Left ventricle myocardium inferior (tissue), 1 donor: ENCODE data around the gene BRPF1. TPM values are rescaled to one million over a fixed set of nuclear protein-coding genes. Genes with fewer than 3 reads are reported as not detected.

Experiments
- DNase-seq: peaks from one replicate; pipeline ENCODE4 v3.0.0-alpha.2; 2020
- H3K27ac ChIP-seq: fragments of 200-600 bp; replicated peaks from 2 replicates; pipeline ENCODE4 v1.8.0; 2021
- H3K27me3 ChIP-seq: fragments of 200-600 bp; 2 replicates; pipeline ENCODE4 v1.8.0; 2021; ENCODE audit warnings: low read depth
- H3K36me3 ChIP-seq: fragments of 200-600 bp; 2 replicates; pipeline ENCODE4 v1.8.0; 2021
- H3K4me1 ChIP-seq: fragments of 200-600 bp; 2 replicates; pipeline ENCODE4 v1.8.0; 2021
- H3K4me3 ChIP-seq: fragments of 200-600 bp; 2 replicates; pipeline ENCODE4 v1.8.0; 2021; ENCODE audit warnings: mild to moderate bottlenecking, moderate library complexity
- H3K9me3 ChIP-seq: fragments of 200-600 bp; replicated peaks from 2 replicates; pipeline ENCODE4 v1.8.0; 2021
- intact Hi-C: fragments of 100-400 bp; cut with micrococcal nuclease; formaldehyde crosslinking; loops from one replicate; pipeline ENCODE4 v1.11.0; 2022
- total RNA-seq: library from RNA; stranded (reverse); fragmentation: NEBNext Ultra II Directional; extraction: Animal tissue kit (Norgen Biotek cat#: 25700); gene quantifications from one replicate; pipeline ENCODE4 v1.2.1, GENCODE V29; 2021
- TF ChIP-seq, protein P1 (sequence below): fragments of 200-600 bp; IDR thresholded peaks from 2 replicates; pipeline ENCODE4 v1.8.0; 2021; ENCODE audit warnings: antibody characterized with exemption, mild to moderate bottlenecking, borderline replicate concordance
- donor health status: DM: no; HTN: yes; CAD: no; lungs with severe emphysema.

The BRPF1 gene
- total RNA-seq, 1 donor from 2014 or later = 9.4 TPM

DNA sequence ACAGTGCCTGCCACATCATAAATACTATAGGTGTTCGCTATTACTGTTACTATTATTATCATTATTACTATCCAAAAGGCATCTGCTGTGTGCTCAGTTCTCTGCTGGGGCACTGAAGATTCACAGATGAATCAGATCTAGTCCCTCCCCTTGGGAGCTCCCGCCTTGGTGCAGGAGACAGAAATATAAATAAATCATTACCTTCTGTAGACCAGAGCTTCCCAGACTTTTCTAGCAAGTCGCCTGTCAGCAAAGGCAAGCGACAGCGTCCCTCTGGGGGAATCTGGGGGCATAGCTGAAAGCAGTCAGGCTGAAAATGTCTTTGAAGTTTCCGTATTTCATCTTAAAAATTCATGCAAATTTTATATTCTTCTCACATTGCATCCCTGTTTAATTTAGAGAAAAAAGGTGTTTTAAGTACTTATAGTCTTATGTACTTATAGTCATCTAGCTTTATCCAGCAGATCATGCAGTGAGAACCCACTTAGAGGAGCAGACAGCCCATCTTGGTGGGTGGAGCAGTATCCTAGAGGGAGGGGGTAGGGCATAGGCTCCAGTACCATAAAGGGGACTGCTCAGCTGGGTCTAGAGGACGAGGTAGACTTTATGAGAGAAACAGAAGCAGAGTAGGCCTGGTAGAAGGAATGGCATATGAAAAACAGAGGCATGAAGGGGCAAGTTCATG, 10.4 kb upstream of the BRPF1 start:
- intact Hi-C loops = no loop called here
- Histone ChIP-seq H3K4me3 (no peak overlapping the region), H3K36me3 (no peaks in the 10 kb centered on the region), H3K4me1 (peaks cover under 1% of the 10 kb centered on the region), H3K9me3 (no peaks in the 10 kb centered on the region), H3K27me3 (no peaks in the 10 kb centered on the region), H3K27ac (no peak overlapping the region)
- DNase-seq = no peak
- TF ChIP-seq, protein P1, sequence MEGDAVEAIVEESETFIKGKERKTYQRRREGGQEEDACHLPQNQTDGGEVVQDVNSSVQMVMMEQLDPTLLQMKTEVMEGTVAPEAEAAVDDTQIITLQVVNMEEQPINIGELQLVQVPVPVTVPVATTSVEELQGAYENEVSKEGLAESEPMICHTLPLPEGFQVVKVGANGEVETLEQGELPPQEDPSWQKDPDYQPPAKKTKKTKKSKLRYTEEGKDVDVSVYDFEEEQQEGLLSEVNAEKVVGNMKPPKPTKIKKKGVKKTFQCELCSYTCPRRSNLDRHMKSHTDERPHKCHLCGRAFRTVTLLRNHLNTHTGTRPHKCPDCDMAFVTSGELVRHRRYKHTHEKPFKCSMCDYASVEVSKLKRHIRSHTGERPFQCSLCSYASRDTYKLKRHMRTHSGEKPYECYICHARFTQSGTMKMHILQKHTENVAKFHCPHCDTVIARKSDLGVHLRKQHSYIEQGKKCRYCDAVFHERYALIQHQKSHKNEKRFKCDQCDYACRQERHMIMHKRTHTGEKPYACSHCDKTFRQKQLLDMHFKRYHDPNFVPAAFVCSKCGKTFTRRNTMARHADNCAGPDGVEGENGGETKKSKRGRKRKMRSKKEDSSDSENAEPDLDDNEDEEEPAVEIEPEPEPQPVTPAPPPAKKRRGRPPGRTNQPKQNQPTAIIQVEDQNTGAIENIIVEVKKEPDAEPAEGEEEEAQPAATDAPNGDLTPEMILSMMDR = no peak

DNA sequence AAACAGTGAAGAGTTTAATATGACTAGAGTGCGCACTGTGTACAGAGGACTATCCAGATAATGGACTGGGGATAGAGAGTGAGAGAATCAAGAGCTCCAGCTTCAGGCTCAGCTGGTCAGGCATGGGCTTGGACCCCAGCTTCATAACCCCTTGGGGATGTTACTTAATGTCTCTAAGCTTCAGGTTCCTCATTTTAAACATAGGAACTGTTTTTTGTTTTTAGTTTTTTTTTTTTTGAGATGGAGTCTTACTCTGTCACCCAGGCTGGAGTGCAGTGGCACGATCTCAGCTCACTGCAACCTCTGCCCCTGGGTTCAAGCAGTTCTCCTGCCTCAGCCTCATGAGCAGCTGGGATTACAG, 9.9 kb upstream of the BRPF1 start:
- no peaks in the 10 kb centered on the region for H3K27me3 ChIP-seq
- H3K36me3 ChIP-seq = no peaks in the 10 kb centered on the region
- no peak for DNase-seq
- no peak overlapping the region for H3K4me3 ChIP-seq
- TF ChIP-seq, protein P1 = no peak
- intact Hi-C loops = no loop called here
- H3K4me1 ChIP-seq = no peaks in the 10 kb centered on the region
- H3K9me3 ChIP-seq = no peaks in the 10 kb centered on the region
- no peak overlapping the region for H3K27ac ChIP-seq

DNA sequence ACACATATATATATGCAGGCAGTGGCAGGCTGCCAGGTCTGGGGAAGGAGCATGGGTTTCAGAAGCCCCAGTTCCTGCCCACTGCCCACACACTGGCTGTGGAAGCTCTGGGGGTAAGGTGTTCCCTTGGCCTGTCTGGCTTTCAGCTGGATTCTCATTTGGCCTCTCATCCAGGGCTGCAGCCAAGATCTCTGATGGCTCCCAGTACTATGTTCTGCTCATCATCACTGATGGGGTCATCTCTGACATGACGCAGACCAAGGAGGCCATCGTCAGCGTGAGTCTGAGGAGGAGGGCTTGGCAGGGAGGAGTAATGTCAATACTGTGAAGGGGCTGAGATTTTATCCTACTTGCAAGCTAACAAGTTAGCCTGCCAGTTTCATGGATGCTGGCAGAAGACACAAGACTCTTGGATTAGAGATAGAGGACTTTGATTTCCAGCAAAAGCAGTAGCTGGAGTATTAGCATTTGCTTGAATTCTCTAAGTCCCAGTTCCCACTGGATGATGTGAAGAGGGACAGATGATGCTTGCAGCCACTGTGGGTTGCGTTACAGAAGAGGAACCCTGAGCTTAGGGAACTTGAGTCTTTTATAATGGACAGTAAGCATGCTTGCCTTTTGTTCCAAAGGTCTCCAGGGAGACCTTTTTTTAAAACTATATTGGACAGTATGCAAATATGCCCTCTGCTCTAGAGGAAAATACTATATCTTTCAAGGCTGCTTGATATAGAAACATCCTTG, 5.6 kb upstream of the BRPF1 start:
- H3K4me1 ChIP-seq = peaks cover 8% of the 10 kb centered on the region
- H3K27ac ChIP-seq = no peak overlapping the region
- TF ChIP-seq, protein P1 = no peak
- H3K4me3 ChIP-seq = no peak overlapping the region
- no peaks in the 10 kb centered on the region for H3K27me3 ChIP-seq
- H3K9me3 ChIP-seq = no peaks in the 10 kb centered on the region
- intact Hi-C loops = no loop called here
- DNase-seq = no peak
- H3K36me3 ChIP-seq = no peaks in the 10 kb centered on the region

DNA sequence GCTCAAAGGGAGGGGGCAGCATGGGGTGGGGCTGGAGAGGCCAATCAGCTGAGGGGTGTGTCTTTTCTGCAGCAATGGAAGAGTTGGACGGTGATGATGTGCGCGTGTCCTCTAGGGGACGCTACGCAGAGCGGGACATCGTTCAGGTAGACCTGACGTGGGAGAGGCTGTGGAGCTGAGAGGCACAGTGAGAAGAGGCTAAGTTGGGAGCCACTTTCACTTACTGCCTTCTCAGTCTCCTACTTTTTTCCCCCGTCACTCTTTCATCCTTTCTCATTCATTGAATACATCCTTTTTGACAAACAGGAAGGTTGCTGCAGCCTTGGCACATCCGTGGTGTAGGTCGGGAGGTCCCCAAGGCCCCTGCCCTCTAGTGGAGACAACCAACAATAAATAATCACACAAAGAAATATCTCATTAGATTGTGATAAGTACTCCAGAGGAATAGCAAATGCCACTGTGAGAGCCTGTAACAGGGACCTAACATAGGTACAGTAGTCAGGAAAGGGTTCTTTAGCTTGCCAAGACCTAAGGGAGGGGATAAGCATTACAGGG, 4.4 kb upstream of the BRPF1 start:
- intact Hi-C loops = no loop called here
- TF ChIP-seq, protein P1 = no peak

DNA sequence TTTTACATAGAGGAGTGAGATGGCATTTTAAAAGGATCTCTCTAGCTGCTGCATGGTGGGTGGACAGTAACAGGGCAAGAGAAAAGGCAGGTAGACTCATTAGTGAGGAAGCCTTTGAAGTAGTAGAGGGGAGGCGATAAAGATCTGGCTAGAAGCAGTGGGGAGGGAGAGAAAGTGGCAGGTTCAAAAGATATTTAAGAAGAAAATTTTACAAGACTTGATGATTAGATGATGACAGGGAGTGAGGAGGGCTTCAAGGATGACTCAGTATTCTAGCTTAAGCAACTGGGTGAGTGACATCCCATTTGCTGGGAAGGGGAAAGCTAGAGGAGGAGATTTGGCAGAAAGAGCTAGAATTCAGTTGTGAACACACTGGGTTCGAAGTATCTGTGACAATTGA, 3.8 kb upstream of the BRPF1 start:
- Histone ChIP-seq H3K4me3 (no peak overlapping the region), H3K27ac (no peak overlapping the region), H3K36me3 (no peaks in the 10 kb centered on the region), H3K4me1 (peaks cover 23% of the 10 kb centered on the region), H3K9me3 (no peaks in the 10 kb centered on the region), H3K27me3 (no peaks in the 10 kb centered on the region)
- TF ChIP-seq, protein P1 = no peak
- DNase-seq = no peak
- intact Hi-C loops = no loop called here

More for the DNA sequence above, 4.4 kb upstream of the BRPF1 start:
- no peak overlapping the region for H3K4me3 ChIP-seq
- DNase-seq = no peak
- no peaks in the 10 kb centered on the region for H3K9me3 ChIP-seq
- no peaks in the 10 kb centered on the region for H3K27me3 ChIP-seq
- H3K27ac ChIP-seq = no peak overlapping the region
- peaks cover 17% of the 10 kb centered on the region for H3K4me1 ChIP-seq
- no peaks in the 10 kb centered on the region for H3K36me3 ChIP-seq
